Endodermal cell (in vitro differentiated cells): Measurements from ENCODE around the gene MYL7. TPM values are rescaled to one million over a fixed set of nuclear protein-coding genes. Genes with fewer than 3 reads are reported as not detected.

Experiments used
- DNase-seq: peaks from one replicate; pipeline ENCODE4 v3.0.0-alpha.2; 2017
- H3K27ac ChIP-seq: 2 replicates; pipeline ENCODE4 v1.5.1; 2013; ENCODE audit warnings: mild to moderate bottlenecking, low read depth, low read length, moderate library complexity
- H3K27me3 ChIP-seq: 2 replicates; pipeline ENCODE4 v1.6.1; 2013; ENCODE audit warnings: mild to moderate bottlenecking, low read length, moderate library complexity; ENCODE audit not compliant: insufficient read depth, control insufficient read depth, poor library complexity, severe bottlenecking
- H3K36me3 ChIP-seq: 2 replicates; pipeline ENCODE4 v1.7.0; 2013; ENCODE audit warnings: mild to moderate bottlenecking, low read length, moderate library complexity; ENCODE audit not compliant: control insufficient read depth, insufficient read depth
- H3K4me1 ChIP-seq: one replicate; pipeline ENCODE4 v1.7.0; 2013; ENCODE audit warnings: low read length; ENCODE audit not compliant: control insufficient read depth, insufficient read depth
- H3K4me3 ChIP-seq: 2 replicates; pipeline ENCODE4 v1.5.1; 2013; ENCODE audit warnings: mild to moderate bottlenecking, low read length, moderate library complexity
- H3K9ac ChIP-seq: 2 replicates; pipeline ENCODE4 v1.6.1; 2013; ENCODE audit warnings: mild to moderate bottlenecking, low read length, moderate library complexity; ENCODE audit not compliant: poor library complexity, severe bottlenecking; ENCODE audit errors: extremely low read depth
- H3K9me3 ChIP-seq: 2 replicates; pipeline ENCODE4 v1.6.1; 2013; ENCODE audit warnings: mild to moderate bottlenecking, low read length, moderate library complexity; ENCODE audit not compliant: control insufficient read depth
- H3K27ac Mint-ChIP-seq: 2 replicates; pipeline ENCODE4 v1.8.0; 2020; ENCODE audit warnings: mixed read lengths
- H3K27me3 Mint-ChIP-seq: 2 replicates; pipeline ENCODE4 v1.8.0; 2021; ENCODE audit warnings: mild to moderate bottlenecking, mixed read lengths; ENCODE audit not compliant: insufficient read depth
- H3K36me3 Mint-ChIP-seq: 2 replicates; pipeline ENCODE4 v1.8.0; 2020; ENCODE audit warnings: low read depth, mixed read lengths
- H3K4me1 Mint-ChIP-seq: 2 replicates; pipeline ENCODE4 v1.8.0; 2020; ENCODE audit warnings: mixed read lengths
- H3K4me3 Mint-ChIP-seq: 2 replicates; pipeline ENCODE4 v1.8.0; 2020; ENCODE audit warnings: mild to moderate bottlenecking, moderate library complexity, mixed read lengths
- H3K9me3 Mint-ChIP-seq: 2 replicates; pipeline ENCODE4 v1.8.0; 2020; ENCODE audit warnings: mild to moderate bottlenecking, mixed read lengths
- WGBS, 2 experiments: methylation state at CpG; one replicate each; pipeline versions ENCODE4 v1.1.5 to v1.1.7; 2013; ENCODE audit warnings: missing lambda C conversion rate in 2 of 2, mixed read lengths in 1 of 2; ENCODE audit not compliant: insufficient coverage in 1 of 2, insufficient read length in 1 of 2; 5-methylcytosine and 5-hydroxymethylcytosine counted together
- total RNA-seq, 2 donors: library from RNA; stranded (reverse); fragmentation: NEBNext Ultra II Directional in 1 of 2; extraction: Animal tissue kit (Norgen Biotek cat#: 25700) in 1 of 2; gene quantifications; 2 replicates in 1 of 2; 3 replicates in 1 of 2; pipeline ENCODE4 v1.2.1, GENCODE V29; 2021
- TF ChIP-seq, protein P1 (sequence below): fragments of 200-600 bp; sonication (generic); conservative IDR thresholded peaks from 2 replicates; pipeline ENCODE4 v1.5.0; 2021; ENCODE audit warnings: antibody characterized with exemption, mild to moderate bottlenecking

MYL7 gene
- total RNA-seq, 2 donors from 2014 or later: 115 to 120 TPM

GRCh38 chr7:44109991-44110390 is 31.1 kb downstream of the MYL7 start:
- Mint-ChIP-seq H3K9me3 (no peaks in the 10 kb centered on the region), H3K4me1 (peaks cover 8% of the 10 kb centered on the region), H3K4me3 (no peak overlapping the region), H3K27ac (no peak overlapping the region), H3K27me3 (peaks cover 8% of the 10 kb centered on the region), H3K36me3 (peaks cover 33% of the 10 kb centered on the region)
- DNase-seq: no peak
- no peaks in the 10 kb centered on the region for H3K36me3 ChIP-seq
- H3K27me3 ChIP-seq: no peaks in the 10 kb centered on the region
- no peak overlapping the region for H3K27ac ChIP-seq
- WGBS, 2 experiments: 93 to 96% methylated on average over 15 to 18 of the region's 18 CpGs
- no peak overlapping the region for H3K4me3 ChIP-seq
- no peaks in the 10 kb centered on the region for H3K4me1 ChIP-seq
- no peaks in the 10 kb centered on the region for H3K9me3 ChIP-seq
- H3K9ac ChIP-seq: no peak overlapping the region
- TF ChIP-seq, protein P1, sequence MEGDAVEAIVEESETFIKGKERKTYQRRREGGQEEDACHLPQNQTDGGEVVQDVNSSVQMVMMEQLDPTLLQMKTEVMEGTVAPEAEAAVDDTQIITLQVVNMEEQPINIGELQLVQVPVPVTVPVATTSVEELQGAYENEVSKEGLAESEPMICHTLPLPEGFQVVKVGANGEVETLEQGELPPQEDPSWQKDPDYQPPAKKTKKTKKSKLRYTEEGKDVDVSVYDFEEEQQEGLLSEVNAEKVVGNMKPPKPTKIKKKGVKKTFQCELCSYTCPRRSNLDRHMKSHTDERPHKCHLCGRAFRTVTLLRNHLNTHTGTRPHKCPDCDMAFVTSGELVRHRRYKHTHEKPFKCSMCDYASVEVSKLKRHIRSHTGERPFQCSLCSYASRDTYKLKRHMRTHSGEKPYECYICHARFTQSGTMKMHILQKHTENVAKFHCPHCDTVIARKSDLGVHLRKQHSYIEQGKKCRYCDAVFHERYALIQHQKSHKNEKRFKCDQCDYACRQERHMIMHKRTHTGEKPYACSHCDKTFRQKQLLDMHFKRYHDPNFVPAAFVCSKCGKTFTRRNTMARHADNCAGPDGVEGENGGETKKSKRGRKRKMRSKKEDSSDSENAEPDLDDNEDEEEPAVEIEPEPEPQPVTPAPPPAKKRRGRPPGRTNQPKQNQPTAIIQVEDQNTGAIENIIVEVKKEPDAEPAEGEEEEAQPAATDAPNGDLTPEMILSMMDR: no peak

DNA sequence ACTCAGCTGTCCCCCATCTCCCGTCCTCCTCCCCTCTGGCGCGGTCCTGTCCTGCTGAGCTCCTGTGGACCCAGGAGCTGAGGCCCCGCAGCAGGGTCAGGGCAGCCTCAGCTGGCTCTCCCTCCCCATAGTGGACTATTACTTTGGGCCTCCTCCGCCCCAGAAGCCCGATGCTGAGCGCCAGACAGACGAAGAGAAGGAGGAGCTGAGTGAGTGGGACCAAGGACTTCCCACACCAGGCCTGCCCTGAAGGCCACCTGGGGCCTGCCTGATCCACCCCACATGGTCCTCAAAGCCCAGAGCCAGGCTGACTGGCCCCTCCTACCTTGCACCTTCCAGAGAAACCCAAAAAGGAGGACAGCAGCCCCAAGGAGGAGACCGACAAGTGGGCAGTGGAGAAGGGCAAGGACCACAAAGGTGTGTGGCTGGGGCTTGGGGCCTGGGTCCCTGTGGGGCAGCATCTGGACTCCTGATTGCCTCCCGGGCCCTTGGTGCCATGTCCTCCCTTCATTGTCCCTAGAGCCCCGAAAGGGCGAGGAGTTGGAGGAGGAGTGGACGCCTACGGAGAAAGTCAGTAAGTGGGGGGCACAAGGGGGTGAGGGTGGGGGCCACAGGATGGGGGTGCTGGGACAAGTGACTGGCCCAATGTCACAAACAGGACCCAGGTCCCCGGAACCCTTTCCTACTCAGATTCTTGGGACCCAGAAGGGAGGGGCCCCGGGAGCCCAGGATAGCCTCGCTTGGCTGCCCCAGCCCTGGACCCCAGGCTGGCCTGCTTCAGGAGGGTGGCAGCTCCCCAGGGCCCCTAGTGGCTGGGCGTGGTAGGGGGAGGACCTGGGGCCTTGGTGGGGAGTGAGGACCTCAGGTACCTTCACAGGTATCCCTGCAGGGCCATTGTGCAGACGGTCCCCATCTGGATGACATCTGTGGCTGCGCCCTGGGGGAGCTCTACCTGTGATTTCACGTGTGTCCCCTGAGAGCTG is 32.1 kb downstream of the MYL7 start:
- H3K9ac ChIP-seq: no peak overlapping the region
- H3K36me3 ChIP-seq: no peaks in the 10 kb centered on the region
- Mint-ChIP-seq H3K9me3 (no peaks in the 10 kb centered on the region), H3K27me3 (peaks cover 8% of the 10 kb centered on the region), H3K27ac (no peak overlapping the region), H3K36me3 (peaks cover 25% of the 10 kb centered on the region), H3K4me1 (peaks cover 8% of the 10 kb centered on the region), H3K4me3 (no peak overlapping the region)
- H3K27ac ChIP-seq: no peak overlapping the region
- no peaks in the 10 kb centered on the region for H3K9me3 ChIP-seq
- no peaks in the 10 kb centered on the region for H3K4me1 ChIP-seq
- TF ChIP-seq, protein P1: peak; percentile 53
- no peak for DNase-seq
- WGBS, 2 experiments: 88 to 89% methylated on average over 5 to 21 of the region's 21 CpGs
- H3K4me3 ChIP-seq: no peak overlapping the region
- H3K27me3 ChIP-seq: no peaks in the 10 kb centered on the region

DNA sequence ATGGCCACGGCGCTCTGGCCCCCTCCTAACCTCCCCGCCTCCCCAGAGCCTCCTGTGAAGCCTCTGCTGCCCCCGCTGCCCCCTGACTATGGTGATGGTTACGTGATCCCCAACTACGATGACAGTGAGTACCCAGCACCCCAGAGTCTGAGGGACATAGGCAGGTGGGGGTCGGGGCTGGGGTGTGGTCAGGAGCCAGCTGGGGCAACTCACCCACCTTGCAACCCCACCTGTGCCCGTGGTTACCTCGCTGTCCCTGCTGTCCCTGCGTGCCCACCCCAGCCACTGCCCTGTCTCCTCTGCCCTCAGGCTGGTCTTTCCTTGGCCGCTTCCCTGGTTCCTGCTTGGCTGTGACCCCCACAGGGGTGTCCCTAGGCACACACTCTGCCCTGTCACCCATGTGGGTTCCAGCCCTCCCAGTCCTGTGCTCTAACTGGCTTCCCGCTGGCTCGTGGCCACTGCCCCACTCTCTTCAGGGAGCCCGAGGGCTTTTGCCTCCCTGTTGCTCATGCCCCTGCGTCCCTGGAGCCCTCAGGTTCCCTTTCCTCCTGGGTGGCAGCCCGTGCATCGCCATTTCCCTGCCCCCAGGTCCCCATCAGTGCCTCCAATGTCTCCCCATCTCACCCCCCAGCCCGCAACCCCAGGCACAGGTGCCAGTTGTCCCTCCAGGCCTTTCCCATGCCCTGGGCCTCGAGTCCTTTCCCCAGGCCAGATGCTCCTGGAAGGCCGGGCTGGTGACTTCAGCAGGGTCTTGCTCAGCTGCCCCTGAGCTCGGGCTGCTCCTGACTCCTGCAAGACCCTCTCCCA is 33.0 kb downstream of the MYL7 start:
- Mint-ChIP-seq H3K36me3 (peaks cover 17% of the 10 kb centered on the region), H3K9me3 (no peaks in the 10 kb centered on the region), H3K27ac (no peak overlapping the region), H3K4me3 (no peak overlapping the region), H3K4me1 (peaks cover 8% of the 10 kb centered on the region), H3K27me3 (peaks cover 10% of the 10 kb centered on the region)
- Histone ChIP-seq H3K27ac (no peak overlapping the region), H3K9me3 (no peaks in the 10 kb centered on the region), H3K4me3 (no peak overlapping the region), H3K36me3 (no peaks in the 10 kb centered on the region), H3K9ac (no peak overlapping the region), H3K27me3 (peaks cover 5% of the 10 kb centered on the region), H3K4me1 (no peaks in the 10 kb centered on the region)
- TF ChIP-seq, protein P1: no peak
- 93 to 95% methylated on average over 13 to 21 of the region's 21 CpGs for WGBS, 2 experiments
- no peak for DNase-seq
